Stomach smooth muscle (tissue), 2 donors: ENCODE measurements around the gene DBN1.
"Not testable (repeated sequence)": the region's sequence is repeated elsewhere in the genome, so short reads cannot be mapped to it uniquely, and the experiment has no call there.

Experiments
- H3K27ac ChIP-seq: one replicate; pipeline ENCODE4 v1.7.0; 2013; ENCODE audit warnings: mild to moderate bottlenecking, low read length, inconsistent platforms
- H3K27me3 ChIP-seq, 2 donors: one replicate each; pipeline ENCODE4 v1.7.0; 2013; ENCODE audit warnings: low read length in 2 of 2; ENCODE audit not compliant: insufficient read depth in 2 of 2, control insufficient read depth in 1 of 2
- H3K36me3 ChIP-seq, 2 donors: one replicate each; pipeline ENCODE4 v1.7.0; 2013; ENCODE audit warnings: low read length in 2 of 2; ENCODE audit not compliant: control insufficient read depth in 2 of 2, insufficient read depth in 2 of 2
- H3K4me1 ChIP-seq: one replicate; pipeline ENCODE4 v1.7.0; 2013; ENCODE audit warnings: low read length; ENCODE audit not compliant: control insufficient read depth, insufficient read depth
- H3K4me3 ChIP-seq, 2 donors: one replicate each; pipeline ENCODE4 v1.7.0; 2013; ENCODE audit warnings: low read length in 2 of 2
- H3K9ac ChIP-seq, 2 donors: one replicate each; pipeline ENCODE4 v1.7.0; 2013; ENCODE audit warnings: low read length in 2 of 2, mild to moderate bottlenecking in 1 of 2
- H3K9me3 ChIP-seq, 2 donors: one replicate each; pipeline ENCODE4 v1.7.0; 2013; ENCODE audit warnings: low read length in 2 of 2; ENCODE audit not compliant: control insufficient read depth in 2 of 2
- donor health status: healthy.
- donor health status: Pancreatic carcinoma.

The DBN1 gene

DNA sequence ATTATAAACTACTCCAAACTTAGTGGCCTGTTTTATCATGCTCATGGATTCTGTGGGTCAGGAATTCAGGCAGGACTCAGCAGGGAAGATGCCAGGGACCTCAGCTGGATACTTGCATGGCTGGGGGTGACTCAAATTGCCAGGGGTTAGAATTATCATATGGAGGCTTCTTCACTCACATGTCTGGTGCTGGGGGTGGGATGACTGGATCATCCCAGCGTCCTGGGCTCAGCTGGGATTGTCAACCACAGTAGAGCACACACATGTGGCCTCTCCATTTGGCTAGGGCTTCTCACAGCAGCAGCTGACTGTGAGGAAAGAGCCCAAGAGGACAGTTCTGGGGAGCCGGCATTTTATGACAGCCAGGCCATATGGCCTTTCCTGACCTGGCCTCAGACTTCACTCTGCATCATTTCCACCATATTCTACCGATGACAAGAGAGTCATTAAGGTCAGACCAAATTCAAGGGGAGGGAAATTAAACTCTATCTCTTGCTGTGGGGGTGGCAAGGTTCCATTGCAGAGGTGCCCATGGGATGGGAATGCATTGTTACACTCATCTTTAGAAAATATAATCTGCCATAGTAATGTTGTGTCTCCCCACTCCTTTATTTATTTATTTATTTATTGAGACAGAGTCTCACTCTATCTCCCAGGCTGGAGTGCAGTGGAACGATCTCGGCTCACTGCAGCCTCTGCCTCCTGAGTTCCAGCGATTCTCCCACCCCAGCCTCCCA, 52.2 kb downstream of the DBN1 start:
- no peak overlapping the region for H3K9ac ChIP-seq
- H3K27ac ChIP-seq, result no peak overlapping the region

DNA sequence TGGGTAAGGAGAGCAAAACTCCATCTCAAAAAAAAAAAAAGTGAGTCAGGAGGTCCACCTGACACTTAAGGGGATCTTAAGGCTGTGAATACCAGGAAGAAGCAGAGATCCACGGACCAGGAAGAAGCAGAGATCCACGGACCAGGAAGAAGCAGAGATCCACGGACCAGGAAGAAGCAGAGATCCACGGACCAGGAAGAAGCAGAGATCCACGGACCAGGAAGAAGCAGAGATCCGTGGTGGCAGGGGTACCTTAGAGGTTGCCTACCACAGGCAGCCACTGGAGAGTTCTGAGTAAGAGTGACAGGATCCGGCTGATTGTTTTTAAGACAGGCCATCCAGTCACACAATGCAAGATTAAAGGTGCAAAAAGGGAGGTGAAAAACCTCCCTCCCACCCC, 53.0 kb downstream of the DBN1 start:
- H3K27me3 ChIP-seq, H3K4me1 ChIP-seq, H3K9me3 ChIP-seq: not testable (repeated sequence)

More for the DNA sequence above, 52.2 kb downstream of the DBN1 start:
- Histone ChIP-seq H3K27me3 (no peaks in the 10 kb centered on the region), H3K4me1 (peaks cover 12% of the 10 kb centered on the region), H3K4me3 (no peak overlapping the region), H3K36me3 (no peaks in the 10 kb centered on the region), H3K9me3 (no peaks in the 10 kb centered on the region)

DNA sequence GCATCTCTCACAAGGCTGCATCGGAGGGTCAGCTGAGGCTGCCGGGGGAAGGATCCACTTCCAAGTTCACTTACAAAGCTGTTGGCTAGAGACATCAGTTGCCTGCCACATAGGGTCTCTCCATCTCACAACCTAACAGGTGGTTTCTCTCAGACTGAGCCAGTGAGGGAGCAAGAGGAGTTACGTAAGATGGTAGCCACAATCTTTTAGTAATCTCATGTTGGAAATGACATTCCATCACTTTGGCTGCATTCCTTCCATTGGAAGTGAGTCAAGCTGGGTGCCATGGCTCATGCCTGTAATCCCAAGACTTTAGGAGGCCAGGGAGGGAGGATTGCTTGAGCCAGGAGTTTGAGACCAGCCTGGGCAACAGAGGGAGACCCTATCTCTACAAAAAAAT, 54.4 kb downstream of the DBN1 start:
- no peaks in the 10 kb centered on the region for H3K9me3 ChIP-seq
- H3K4me1 ChIP-seq, result peaks cover 2% of the 10 kb centered on the region
- H3K36me3 ChIP-seq, result no peaks in the 10 kb centered on the region
- H3K27me3 ChIP-seq, result no peaks in the 10 kb centered on the region
- H3K27ac ChIP-seq, result no peak overlapping the region
- H3K9ac ChIP-seq, result no peak overlapping the region
- no peak overlapping the region for H3K4me3 ChIP-seq

More for the DNA sequence above, 53.0 kb downstream of the DBN1 start:
- not testable (repeated sequence) for H3K4me3 ChIP-seq, H3K9ac ChIP-seq, H3K36me3 ChIP-seq, H3K27ac ChIP-seq

DNA sequence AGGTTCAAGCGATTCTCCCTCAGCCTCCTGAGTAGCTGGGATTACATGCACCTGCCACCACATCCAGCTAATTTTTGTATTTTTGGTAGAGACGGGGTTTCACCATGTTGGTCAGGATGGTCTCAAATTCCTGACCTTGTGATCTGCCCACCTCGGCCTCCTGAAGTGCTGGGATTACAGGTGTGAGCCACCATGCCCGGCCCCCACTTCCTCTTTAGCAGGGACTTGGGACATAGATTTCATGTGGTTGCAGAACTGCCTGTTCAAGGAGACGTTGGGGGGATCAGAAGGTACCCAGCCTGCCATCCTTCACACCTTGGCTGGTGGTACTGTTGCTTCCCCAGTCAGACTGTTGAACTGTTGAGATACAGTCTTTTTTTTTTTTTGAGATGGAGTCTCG, 56.4 kb downstream of the DBN1 start:
- H3K36me3 ChIP-seq, H3K9me3 ChIP-seq, H3K27ac ChIP-seq, H3K4me3 ChIP-seq, H3K4me1 ChIP-seq, H3K9ac ChIP-seq, H3K27me3 ChIP-seq: not testable (repeated sequence)

DNA sequence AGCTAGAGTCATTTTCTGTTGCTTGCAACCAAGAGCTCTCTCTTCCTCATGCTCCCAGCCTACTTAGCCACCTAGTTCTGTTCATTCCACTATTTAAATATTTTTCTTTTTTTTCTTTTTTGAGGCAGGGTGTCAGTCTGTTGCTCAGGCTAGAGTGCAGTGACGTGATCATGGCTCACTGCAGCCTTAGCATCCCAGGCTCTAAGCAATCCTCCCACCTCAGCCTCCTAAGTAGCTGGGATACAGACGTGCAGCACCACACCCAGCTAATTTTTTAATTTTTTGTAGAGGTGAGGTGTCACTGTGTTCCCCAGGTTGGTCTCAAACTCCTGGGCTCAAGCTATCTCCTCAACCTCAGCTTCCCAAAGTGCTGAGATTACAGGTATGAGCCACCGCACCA, 59.0 kb downstream of the DBN1 start:
- Histone ChIP-seq H3K4me1 (peaks cover 2% of the 10 kb centered on the region), H3K27me3 (no peaks in the 10 kb centered on the region), H3K9me3 (no peaks in the 10 kb centered on the region), H3K9ac (no peak overlapping the region), H3K4me3 (no peak overlapping the region), H3K36me3 (no peaks in the 10 kb centered on the region), H3K27ac (no peak overlapping the region)

DNA sequence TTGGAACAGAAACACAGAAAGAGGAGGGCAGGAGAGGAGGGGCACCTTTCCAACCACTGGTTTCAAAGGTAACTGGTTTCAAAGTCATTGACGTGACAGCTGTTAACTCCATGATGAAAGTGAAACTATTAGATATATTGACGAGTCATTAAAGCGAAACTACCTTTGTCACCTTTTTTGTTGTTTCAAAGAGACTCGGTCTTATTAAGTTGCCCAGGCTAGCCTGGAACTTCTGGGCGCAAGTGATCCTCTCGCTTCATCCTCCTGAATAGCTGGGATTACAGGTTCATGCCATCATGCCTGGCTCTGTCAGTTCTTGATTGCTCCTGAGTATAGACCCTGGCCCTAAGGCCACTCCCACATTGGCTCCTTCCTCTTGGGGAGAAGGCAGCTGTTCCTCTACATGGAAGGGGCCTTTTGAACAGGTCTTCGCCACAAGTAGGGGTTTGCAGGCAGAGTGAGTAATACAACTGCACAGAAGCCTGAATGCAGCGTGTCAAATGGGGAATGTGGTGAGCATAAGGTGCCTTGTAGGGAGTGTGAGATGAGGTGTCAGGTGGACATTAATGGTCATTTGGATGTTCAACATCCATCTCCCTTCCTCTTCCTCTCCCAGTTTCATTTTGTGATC, 60.7 kb downstream of the DBN1 start:
- Histone ChIP-seq H3K27ac (no peak overlapping the region), H3K9me3 (no peaks in the 10 kb centered on the region), H3K27me3 (peaks cover 0 to 4% of the 10 kb centered on the region in 2 donors), H3K4me3 (no peak overlapping the region), H3K36me3 (no peaks in the 10 kb centered on the region), H3K9ac (no peak overlapping the region), H3K4me1 (peaks cover 2% of the 10 kb centered on the region)

DNA sequence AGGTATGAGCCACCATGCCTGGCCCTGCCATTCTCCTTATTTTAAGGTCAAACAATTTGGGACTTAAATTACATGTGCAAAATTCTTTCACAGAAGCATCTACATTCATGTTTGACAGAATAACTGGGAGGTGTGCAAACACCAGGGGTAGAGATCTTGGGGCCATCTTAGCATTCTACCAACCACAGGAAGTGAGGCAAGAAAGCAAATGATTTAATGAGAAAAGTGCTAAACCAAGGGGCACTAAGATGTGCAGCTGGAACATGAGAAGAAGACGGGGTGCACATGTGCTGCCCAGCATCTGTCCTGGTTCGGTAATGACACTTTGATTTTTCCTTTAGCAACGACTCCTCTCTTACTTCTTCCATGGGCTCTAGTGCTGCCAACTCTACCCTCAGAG, 62.9 kb downstream of the DBN1 start:
- Histone ChIP-seq H3K4me1 (no peaks in the 10 kb centered on the region), H3K36me3 (no peaks in the 10 kb centered on the region), H3K9ac (no peak overlapping the region), H3K9me3 (no peaks in the 10 kb centered on the region), H3K27ac (no peak overlapping the region), H3K27me3 (peaks cover 4 to 5% of the 10 kb centered on the region in 2 donors), H3K4me3 (no peak overlapping the region)

DNA sequence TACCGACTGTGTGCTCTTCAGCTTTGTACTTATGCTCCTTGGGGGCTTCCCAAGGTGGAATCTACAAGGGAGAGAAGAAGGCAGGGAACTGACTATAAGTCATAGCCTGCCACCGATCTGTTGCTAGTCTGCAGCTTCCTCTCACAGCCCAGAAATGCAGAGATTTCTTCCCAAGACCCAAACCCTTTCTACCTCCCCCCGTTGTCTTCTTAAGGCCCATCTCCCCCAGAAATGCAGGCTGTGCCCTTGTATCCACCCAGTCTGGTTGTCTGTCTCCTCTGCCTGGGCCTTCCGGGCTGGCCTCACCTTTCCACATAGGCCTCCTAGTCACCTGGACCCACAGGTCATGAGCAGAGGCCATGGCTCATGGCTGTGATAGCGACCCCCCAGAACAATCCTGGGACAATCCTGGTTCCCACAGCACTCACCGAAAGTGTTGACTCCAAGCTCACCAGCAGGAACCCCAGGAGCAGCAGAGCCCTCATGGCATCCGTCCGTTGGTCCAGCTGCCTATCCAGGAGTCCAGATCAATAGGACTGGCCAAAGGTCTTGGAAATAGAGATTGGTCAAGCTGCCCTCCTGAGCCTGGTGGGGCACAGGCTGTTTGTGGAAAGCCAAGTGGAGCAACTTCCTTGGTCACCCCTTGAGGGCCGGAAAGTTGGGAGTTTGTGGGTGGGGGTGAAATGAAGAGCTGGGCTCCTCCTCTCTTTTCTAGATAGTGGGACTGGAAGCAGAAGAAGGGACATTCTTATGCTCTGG, 64.2 kb downstream of the DBN1 start, which contains the start of gene F12:
Gene F12 (minus strand): TSS at position 522 of the 759 bp plus-strand sequence. CDS start 37 bp downstream, at position 485.
- Histone ChIP-seq H3K9me3 (no peaks in the 10 kb centered on the region), H3K36me3 (no peaks in the 10 kb centered on the region), H3K27me3 (peaks cover 13 to 17% of the 10 kb centered on the region in 2 donors), H3K27ac (no peak within 1 kb of the TSS), H3K4me3 (no peak within 1 kb of the TSS), H3K9ac (no peak within 1 kb of the TSS), H3K4me1 (peaks cover 8% of the 10 kb centered on the region)
